GM10266 (cell line): ENCODE data around the gene ABCA13.

Experiments used
- DNase-seq: peaks from one replicate; pipeline ENCODE4 v3.0.0; 2012; ENCODE audit errors: extremely low spot score
- CTCF ChIP-seq: IDR thresholded peaks from 2 replicates; pipeline ENCODE4 v1.5.1; 2012; ENCODE audit warnings: mild to moderate bottlenecking, low read depth; ENCODE audit not compliant: control insufficient read depth, insufficient read depth; ENCODE audit errors: missing control alignments

Gene ABCA13

DNA sequence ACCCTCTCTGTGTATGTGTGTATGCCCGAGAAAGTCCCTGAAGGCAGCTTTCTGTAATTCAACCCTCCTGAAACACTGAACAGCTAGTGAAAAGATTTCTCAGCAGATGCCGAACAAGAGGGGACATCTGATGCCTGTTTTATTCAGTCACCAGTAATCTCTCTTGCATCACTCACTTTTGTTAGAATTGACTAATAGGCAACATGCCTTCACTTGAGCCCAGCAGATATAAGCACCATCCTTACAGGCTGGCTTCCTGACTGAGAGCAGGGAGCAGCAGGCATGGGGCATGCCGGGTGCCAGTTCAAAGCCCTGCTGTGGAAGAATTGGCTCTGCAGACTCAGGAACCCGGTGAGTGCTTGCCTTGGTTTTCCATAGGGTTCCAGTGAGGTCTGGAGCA, at the start of gene ABCA13:
TSS of gene ABCA13 (plus strand) at position 257 of the 400 bp plus-strand sequence. CDS start at position 283, 26 bp downstream.
- DNase-seq: no peak
- TF ChIP-seq CTCF: no peak

GRCh38 chr7:48126037-48126436, 45.2 kb upstream of the ABCA13 start:
- no peak for TF ChIP-seq CTCF
- no peak for DNase-seq

- TF ChIP-seq CTCF: no peak
- DNase-seq: no peak
These were observed 40.6 kb upstream of the ABCA13 start for GRCh38 chr7:48130658-48131108.

DNA sequence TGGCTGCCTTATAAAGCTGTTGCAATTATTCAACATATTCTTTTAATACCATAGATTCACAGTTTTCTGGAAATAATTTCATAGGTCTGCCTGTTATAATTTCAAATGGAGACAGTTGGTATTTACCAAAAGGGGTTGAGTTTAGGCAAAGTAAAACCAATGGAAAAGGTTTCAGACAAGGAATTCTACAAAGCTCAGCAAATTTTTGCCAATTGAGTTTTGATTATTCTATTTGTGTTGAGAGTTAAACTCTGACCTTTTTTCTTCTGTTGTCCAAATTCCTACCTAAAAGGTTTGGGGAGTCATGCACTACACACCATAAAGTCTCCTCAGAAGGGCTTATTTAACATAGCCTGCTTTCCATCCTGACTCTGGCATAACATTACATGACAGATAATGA, 38.5 kb upstream of the ABCA13 start:
- DNase-seq: no peak
- TF ChIP-seq CTCF: no peak

- TF ChIP-seq CTCF: no peak
- no peak for DNase-seq
These were observed 31.8 kb upstream of the ABCA13 start for GRCh38 chr7:48139459-48139858.

GRCh38 chr7:48140001-48140681, 31.1 kb upstream of the ABCA13 start:
- DNase-seq: no peak

More at GRCh38 chr7:48140001-48140681, 31.1 kb upstream of the ABCA13 start:
- no peak for TF ChIP-seq CTCF
